Transverse colon (tissue), 3 donors: Measurements from ENCODE around the gene BMPR2.

Source experiments
- CTCF ChIP-seq, 5 experiments: fragments of 200-600 bp in 3 of 5; fragments of 450-650 bp in 2 of 5; sonication (generic) in 3 of 5; IDR thresholded peaks; 1 replicate in 2 of 5; 2 replicates in 3 of 5; pipeline ENCODE4 v1.5.1; 2016 to 2017; ENCODE audit warnings: antibody characterized with exemption in 5 of 5, inconsistent platforms in 3 of 5, mild to moderate bottlenecking in 2 of 5, moderate library complexity in 1 of 5
- POLR2A ChIP-seq: fragments of 450-650 bp; IDR thresholded peaks from one replicate; pipeline ENCODE4 v1.6.1; 2016; ENCODE audit warnings: antibody characterized with exemption, mild to moderate bottlenecking, moderate library complexity

GRCh38 chr2:202355993-202356505 lies 20.1 kb upstream of the BMPR2 start:
- TF ChIP-seq CTCF (IDR thresholded peaks at IDR 0.05) (no peak), POLR2A (no peak)
